ENCODE results near the gene ZNF398. TPM values are rescaled to one million over a fixed set of nuclear protein-coding genes. Genes with fewer than 3 reads are reported as not detected.
A peak's percentile ranks its signal among the peaks of the same experiment; 100 is the strongest.

ZNF398 gene
- total and polyA plus RNA-seq, 9 of the 15 experiments (the other 6 are each of a cell fraction or from before 2014, with no cell fraction given), result 4.0 to 18.6 (median 10.4) TPM

- 0 out of 2 replicates have a peak, but pooled peaks have one; percentile 34 for TF ChIP-seq ZBTB17 (CRISPR knock-in tag; IDR thresholded peaks at IDR 0.05)
- peak; percentile 14; the same call in 1 of the 2 replicates for TF ChIP-seq HDAC8 (tag; IDR thresholded peaks at IDR 0.05)
- TF ChIP-seq SIN3B (IDR thresholded peaks at IDR 0.05; ENCODE audit: low read depth), result no peak
- TF ChIP-seq, protein P1, sequence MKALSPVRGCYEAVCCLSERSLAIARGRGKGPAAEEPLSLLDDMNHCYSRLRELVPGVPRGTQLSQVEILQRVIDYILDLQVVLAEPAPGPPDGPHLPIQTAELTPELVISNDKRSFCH (CRISPR knock-in tag; IDR thresholded peaks at IDR 0.05), result no peak
- TF ChIP-seq, protein P1 (tag; IDR thresholded peaks at IDR 0.05), result peak; percentile 14; the same call in 1 of the 2 replicates
- peak; percentile 55; the same call in 1 of the 2 replicates for TF ChIP-seq THRAP3 (IDR thresholded peaks at IDR 0.05; ENCODE audit: borderline replicate concordance)
- TF ChIP-seq PURB (CRISPR knock-in tag; IDR thresholded peaks at IDR 0.05; ENCODE audit: low read depth), result no peak
- TF ChIP-seq HDAC1 (IDR thresholded peaks at IDR 0.05), result peak in 1 of 2 experiments; percentile 45; a peak in 2 of 4 replicates
- peak in 1 of 2 experiments; percentile 13; a peak in 1 of 4 replicates for TF ChIP-seq ZMIZ1 (IDR thresholded peaks at IDR 0.05; ENCODE audit: low read depth in 2 of 2, low read length in 2 of 2)
- 0 out of 2 replicates have a peak, but pooled peaks have one; percentile 1 for TF ChIP-seq CBFA2T3 (IDR thresholded peaks at IDR 0.05)
- TF ChIP-seq TAF7 (tag; IDR thresholded peaks at IDR 0.05), result peak; percentile 55; the same call in 1 of the 2 replicates
- peak; percentile 20; the same call in 1 of the 2 replicates for TF ChIP-seq NBN (IDR thresholded peaks at IDR 0.05; ENCODE audit: low read depth)
- TF ChIP-seq KLF16 (IDR thresholded peaks at IDR 0.05), result no peak
- TF ChIP-seq ZNF740 (CRISPR knock-in tag; IDR thresholded peaks at IDR 0.05), result 0 out of 2 replicates have a peak, but pooled peaks have one; percentile 16
- TF ChIP-seq ZNF740 (tag; IDR thresholded peaks at IDR 0.05), result no peak
- no peak for TF ChIP-seq TFAM (CRISPR knock-in tag; conservative IDR thresholded peaks at IDR 0.05)
- TF ChIP-seq POLR2B (IDR thresholded peaks at IDR 0.05; ENCODE audit: low read depth, partially characterized antibody), result peak; percentile 9
- no peak for TF ChIP-seq THAP7 (CRISPR knock-in tag; IDR thresholded peaks at IDR 0.05)
- peak; percentile 90 for TF ChIP-seq ZNF282 (CRISPR knock-in tag; IDR thresholded peaks at IDR 0.05)
- 0 out of 2 replicates have a peak, but pooled peaks have one; percentile 57 for TF ChIP-seq RHOXF2B (CRISPR knock-in tag; conservative IDR thresholded peaks at IDR 0.05)
These were observed 20.5 kb upstream of the ZNF398 start (continued) for GRCh38 chr7:149126662-149127266.

Data from K562 (cell line).